SK-N-SH (cell line): ENCODE data around the gene TMEM63C. TPM values are rescaled to one million over a fixed set of nuclear protein-coding genes. Genes with fewer than 3 reads are reported as not detected.

Source experiments
- CTCF ChIA-PET: fragments of 300-600, 350-600 bp; formaldehyde crosslinking; extraction: SDS; loops from one replicate; lab custom pipeline; 2021; lab: Yijun Ruan, JAX
- POLR2A ChIA-PET: fragments of 350-600 bp; sonication (Branson Sonifier 250); formaldehyde crosslinking; extraction: SDS; loops from one replicate; lab custom pipeline; 2020; ENCODE audit warnings: antibody characterized with exemption, inconsistent platforms; lab: Yijun Ruan, JAX
- DNase-seq: peaks from one replicate; pipeline ENCODE4 v3.0.0; 2012
- H2AFZ ChIP-seq: fragments of 200-600 bp; sonication (generic); 2 replicates; pipeline ENCODE4 v1.8.1; 2016; ENCODE audit warnings: antibody characterized with exemption, mild to moderate bottlenecking, low read depth
- H3F3A ChIP-seq: fragments of 200-600 bp; sonication (generic); replicated peaks from 2 replicates; pipeline ENCODE3; 2016; ENCODE audit warnings: antibody characterized with exemption, mild to moderate bottlenecking; ENCODE audit not compliant: insufficient read depth
- H3K27ac ChIP-seq, 2 experiments: fragments of 200-500 bp in 1 of 2; fragments of 200-600 bp in 1 of 2; sonication (Bioruptor generic) in 1 of 2; sonication (generic), shearing (Covaris generic) in 1 of 2; 2 replicates each; pipeline versions ENCODE4 v1.5.1 to v1.6.1; 2014 to 2016; ENCODE audit warnings: low read depth in 2 of 2, inconsistent platforms in 1 of 2, low read length in 1 of 2, mild to moderate bottlenecking in 1 of 2, mixed read lengths in 1 of 2
- H3K27me3 ChIP-seq: fragments of 200-600 bp; sonication (generic), shearing (Covaris generic); 2 replicates; pipeline ENCODE4 v1.6.1; 2016; ENCODE audit warnings: mixed run types; ENCODE audit not compliant: insufficient read depth
- H3K36me3 ChIP-seq, 2 experiments: fragments of 200-500 bp in 1 of 2; fragments of 200-600 bp in 1 of 2; sonication (Bioruptor generic) in 1 of 2; sonication (generic) in 1 of 2; replicated peaks in 1 of 2; 2 replicates each; pipeline versions ENCODE3 to v1.5.1; 2014 to 2016; ENCODE audit warnings: low read length in 1 of 2, mild to moderate bottlenecking in 1 of 2; ENCODE audit not compliant: insufficient read depth in 2 of 2, control insufficient read depth in 1 of 2
- H3K4me1 ChIP-seq, 2 experiments: fragments of 200-500 bp in 1 of 2; fragments of 200-600 bp in 1 of 2; sonication (Bioruptor generic) in 1 of 2; sonication (generic), shearing (Covaris generic) in 1 of 2; 2 replicates each; pipeline versions ENCODE4 v1.5.1 to v1.6.1; 2014 to 2016; ENCODE audit warnings: low read depth in 1 of 2, low read length in 1 of 2, mixed run types in 1 of 2; ENCODE audit not compliant: insufficient read depth in 2 of 2, control insufficient read depth in 1 of 2
- H3K4me2 ChIP-seq: fragments of 200-600 bp; sonication (generic), shearing (Covaris generic); 2 replicates; pipeline ENCODE4 v1.6.1; 2017; ENCODE audit warnings: mixed run types
- H3K4me3 ChIP-seq, 2 experiments: fragments of 200-500 bp in 1 of 2; fragments of 200-600 bp in 1 of 2; sonication (Bioruptor generic) in 1 of 2; sonication (generic), shearing (Covaris generic) in 1 of 2; 2 replicates each; pipeline versions ENCODE4 v1.5.1 to v1.8.1; 2014 to 2016; ENCODE audit warnings: low read depth in 2 of 2, inconsistent platforms in 1 of 2, low read length in 1 of 2, mild to moderate bottlenecking in 1 of 2, mixed read lengths in 1 of 2, moderate library complexity in 1 of 2
- H3K79me2 ChIP-seq: fragments of 200-600 bp; sonication (generic); 2 replicates; pipeline ENCODE4 v1.8.1; 2017; ENCODE audit warnings: mild to moderate bottlenecking; ENCODE audit not compliant: insufficient read depth
- H3K9ac ChIP-seq: fragments of 200-600 bp; sonication (generic); 2 replicates; pipeline ENCODE4 v1.6.1; 2017; ENCODE audit warnings: mixed run types
- H3K9me2 ChIP-seq: fragments of 200-600 bp; sonication (generic); 2 replicates; pipeline ENCODE4 v1.6.1; 2017; ENCODE audit warnings: mixed run types
- H3K9me3 ChIP-seq: fragments of 200-600 bp; sonication (generic); 2 replicates; pipeline ENCODE4 v1.6.1; 2017; ENCODE audit warnings: mixed run types, mild to moderate bottlenecking, moderate library complexity
- H4K20me1 ChIP-seq: fragments of 200-600 bp; sonication (generic); 2 replicates; pipeline ENCODE4 v1.6.1; 2017; ENCODE audit warnings: mild to moderate bottlenecking, mixed run types; ENCODE audit not compliant: insufficient read depth
- CHD2 ChIP-seq: fragments of 150-350 bp; IDR thresholded peaks from 2 replicates; pipeline ENCODE4 v1.6.1; 2018; ENCODE audit warnings: low read length; ENCODE audit not compliant: partially characterized antibody
- CTCF ChIP-seq: fragments of 200-600 bp; sonication (generic); IDR thresholded peaks from 2 replicates; pipeline ENCODE4 v1.6.1; 2017; ENCODE audit warnings: antibody characterized with exemption, mild to moderate bottlenecking, moderate library complexity
- FOSL2 ChIP-seq: IDR thresholded peaks from 2 replicates; pipeline ENCODE4 v1.4.0; 2012; ENCODE audit warnings: low read depth, mild to moderate bottlenecking, moderate library complexity, borderline replicate concordance
- FOXJ3 ChIP-seq: sonication (generic); formaldehyde crosslinking; IDR thresholded peaks from 2 replicates; pipeline ENCODE4 v1.5.1; 2020; ENCODE audit warnings: mild to moderate bottlenecking, missing genetic modification reagents
- GATA2 ChIP-seq: sonication (generic); formaldehyde crosslinking; IDR thresholded peaks from 2 replicates; pipeline ENCODE4 v1.5.0; 2020; ENCODE audit warnings: mild to moderate bottlenecking, missing genetic modification reagents
- JUND ChIP-seq: IDR thresholded peaks from 2 replicates; pipeline ENCODE4 v1.4.0; 2012
- MXI1 ChIP-seq: IDR thresholded peaks from 2 replicates; pipeline ENCODE4 v1.6.1; 2012; ENCODE audit warnings: mild to moderate bottlenecking, low read depth, low read length, improper control_type of control experiment
- POLR2AphosphoS5 ChIP-seq: IDR thresholded peaks from 2 replicates; pipeline ENCODE4 v1.6.1; 2012; ENCODE audit warnings: low read depth, low read length
- RAD21 ChIP-seq: IDR thresholded peaks from 2 replicates; pipeline ENCODE4 v1.6.1; 2012; ENCODE audit warnings: mild to moderate bottlenecking, low read length
- RCOR1 ChIP-seq: fragments of 150-350 bp; IDR thresholded peaks from 2 replicates; pipeline ENCODE4 v1.6.1; 2017; ENCODE audit warnings: antibody characterized with exemption, low read length
- SIN3A ChIP-seq: IDR thresholded peaks from 2 replicates; pipeline ENCODE4 v1.6.1; 2012; ENCODE audit warnings: low read depth, mild to moderate bottlenecking, low read length, moderate library complexity, borderline replicate concordance
- TAF1 ChIP-seq: IDR thresholded peaks from 2 replicates; pipeline ENCODE4 v1.6.1; 2012; ENCODE audit warnings: low read depth, mild to moderate bottlenecking, low read length, moderate library complexity, borderline replicate concordance
- TCF12 ChIP-seq: IDR thresholded peaks from 2 replicates; pipeline ENCODE4 v1.4.0; 2012
- USF2 ChIP-seq: fragments of 150-350 bp; IDR thresholded peaks from 2 replicates; pipeline ENCODE4 v1.6.1; 2017; ENCODE audit warnings: antibody characterized with exemption, low read length, low read depth, borderline replicate concordance
- WGBS: methylation state at CpG from one replicate; pipeline ENCODE4 v1.1.6; 2017; ENCODE audit warnings: low lambda C conversion rate; 5-methylcytosine and 5-hydroxymethylcytosine counted together
- polyA plus RNA-seq, 3 experiments: library from polyadenylated mRNA; depleted of rRNA; stranded (reverse); fragments of >200 nt; gene quantifications; 2 replicates each; pipeline ENCODE4 v1.2.3, GENCODE V29; 2012
- TF ChIP-seq, protein P1 (sequence below): IDR thresholded peaks from 2 replicates; pipeline ENCODE4 v1.4.0; 2012; ENCODE audit warnings: low read depth, borderline replicate concordance
- TF ChIP-seq, protein P2 (sequence below): fragments of 150-350 bp; IDR thresholded peaks from 2 replicates; pipeline ENCODE4 v1.6.1; 2016; ENCODE audit warnings: mild to moderate bottlenecking, low read depth, low read length
- TF ChIP-seq, protein P3 (sequence below): IDR thresholded peaks from 2 replicates; pipeline ENCODE4 v1.4.0; 2012; ENCODE audit warnings: low read depth

Gene TMEM63C
- polyA plus RNA-seq, 1 of the 3 experiments (the other 2 are of a cell fraction): 0.25 TPM

DNA sequence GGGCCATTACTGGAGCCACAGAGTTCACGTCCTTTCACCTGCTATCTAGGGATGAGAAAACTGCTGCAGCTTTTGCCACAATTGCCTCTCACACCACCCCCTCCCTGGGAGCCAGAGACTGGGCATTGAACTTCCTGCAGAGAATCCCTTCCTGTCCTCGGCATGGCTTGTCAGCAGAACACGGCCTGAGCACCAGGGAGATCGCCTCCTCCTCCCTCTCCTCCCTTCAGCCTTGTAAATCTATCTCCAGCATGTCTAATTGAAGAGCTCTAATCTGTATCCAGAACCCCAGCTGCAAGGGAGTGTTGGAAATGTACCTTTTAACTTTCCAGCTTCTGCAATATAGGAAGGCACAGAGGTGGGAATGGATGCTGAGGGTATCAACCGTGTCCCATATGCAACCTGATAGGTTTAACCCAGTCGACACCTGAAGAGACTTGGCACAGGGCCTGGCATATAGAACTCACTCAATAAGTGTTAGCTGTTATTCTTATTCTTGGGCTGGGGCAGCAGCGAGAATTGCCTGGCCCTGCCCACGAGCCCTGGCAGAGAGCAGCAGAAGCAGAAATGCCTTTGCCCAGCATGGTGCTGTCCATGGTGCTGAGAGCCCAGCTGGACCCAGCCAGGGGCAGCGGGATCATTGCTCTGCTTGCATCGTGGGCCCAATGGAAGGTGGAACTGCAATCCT, 26.8 kb downstream of the TMEM63C start (continued):
- no peak for TF ChIP-seq MXI1

- peaks cover 0 to 18% of the 10 kb centered on the region in 2 experiments; a peak in 1 of 4 replicates for H3K4me1 ChIP-seq
Observed at GRCh38 chr14:77208979-77209318, 27.4 kb downstream of the TMEM63C start.

More at GRCh38 chr14:77208979-77209318, 27.4 kb downstream of the TMEM63C start:
- Histone ChIP-seq H3K27ac (no peak overlapping the region), H3K4me2 (no peak overlapping the region), H3K9me3 (no peaks in the 10 kb centered on the region), H3F3A (no peaks in the 10 kb centered on the region), H3K27me3 (no peaks in the 10 kb centered on the region), H3K9me2 (no peaks in the 10 kb centered on the region), H3K79me2 (no peaks in the 10 kb centered on the region), H3K4me3 (no peak overlapping the region), H2AFZ (no peak overlapping the region), H4K20me1 (no peaks in the 10 kb centered on the region), H3K36me3 (no peaks in the 10 kb centered on the region), H3K9ac (no peak overlapping the region)
- CTCF ChIA-PET: interaction anchor here (1.1 to 11.9 kb wide), 6 partner anchors 10 to 107 kb away, joined by 3 to 153 read pairs (median 4); partner anchors contain the start of gene TMEM63C
- POLR2A ChIA-PET: no interaction called here
- no peak for DNase-seq
- TF ChIP-seq TAF1 (no peak), POLR2AphosphoS5 (no peak), USF2 (no peak), RAD21 (no peak), CHD2 (no peak), SIN3A (no peak), JUND (no peak), CTCF (no peak), FOXJ3 (CRISPR knock-in tag) (no peak), RCOR1 (no peak), TCF12 (no peak), GATA2 (CRISPR knock-in tag) (no peak), FOSL2 (no peak)
- TF ChIP-seq, protein P1, sequence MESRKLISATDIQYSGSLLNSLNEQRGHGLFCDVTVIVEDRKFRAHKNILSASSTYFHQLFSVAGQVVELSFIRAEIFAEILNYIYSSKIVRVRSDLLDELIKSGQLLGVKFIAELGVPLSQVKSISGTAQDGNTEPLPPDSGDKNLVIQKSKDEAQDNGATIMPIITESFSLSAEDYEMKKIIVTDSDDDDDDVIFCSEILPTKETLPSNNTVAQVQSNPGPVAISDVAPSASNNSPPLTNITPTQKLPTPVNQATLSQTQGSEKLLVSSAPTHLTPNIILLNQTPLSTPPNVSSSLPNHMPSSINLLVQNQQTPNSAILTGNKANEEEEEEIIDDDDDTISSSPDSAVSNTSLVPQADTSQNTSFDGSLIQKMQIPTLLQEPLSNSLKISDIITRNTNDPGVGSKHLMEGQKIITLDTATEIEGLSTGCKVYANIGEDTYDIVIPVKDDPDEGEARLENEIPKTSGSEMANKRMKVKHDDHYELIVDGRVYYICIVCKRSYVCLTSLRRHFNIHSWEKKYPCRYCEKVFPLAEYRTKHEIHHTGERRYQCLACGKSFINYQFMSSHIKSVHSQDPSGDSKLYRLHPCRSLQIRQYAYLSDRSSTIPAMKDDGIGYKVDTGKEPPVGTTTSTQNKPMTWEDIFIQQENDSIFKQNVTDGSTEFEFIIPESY: no peak
- TF ChIP-seq, protein P2, sequence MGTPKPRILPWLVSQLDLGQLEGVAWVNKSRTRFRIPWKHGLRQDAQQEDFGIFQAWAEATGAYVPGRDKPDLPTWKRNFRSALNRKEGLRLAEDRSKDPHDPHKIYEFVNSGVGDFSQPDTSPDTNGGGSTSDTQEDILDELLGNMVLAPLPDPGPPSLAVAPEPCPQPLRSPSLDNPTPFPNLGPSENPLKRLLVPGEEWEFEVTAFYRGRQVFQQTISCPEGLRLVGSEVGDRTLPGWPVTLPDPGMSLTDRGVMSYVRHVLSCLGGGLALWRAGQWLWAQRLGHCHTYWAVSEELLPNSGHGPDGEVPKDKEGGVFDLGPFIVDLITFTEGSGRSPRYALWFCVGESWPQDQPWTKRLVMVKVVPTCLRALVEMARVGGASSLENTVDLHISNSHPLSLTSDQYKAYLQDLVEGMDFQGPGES: no peak
- TF ChIP-seq, protein P3, sequence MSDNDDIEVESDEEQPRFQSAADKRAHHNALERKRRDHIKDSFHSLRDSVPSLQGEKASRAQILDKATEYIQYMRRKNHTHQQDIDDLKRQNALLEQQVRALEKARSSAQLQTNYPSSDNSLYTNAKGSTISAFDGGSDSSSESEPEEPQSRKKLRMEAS: no peak
- WGBS: 35% methylated on average over 5 of the region's 5 CpGs
